Muscle layer of duodenum (tissue), 2 donors: ENCODE results near the gene RAB6A.
A peak's percentile ranks its signal among the peaks of the same experiment; 100 is the strongest.
"Not testable (repeated sequence)": the region's sequence is repeated elsewhere in the genome, so short reads cannot be mapped to it uniquely, and the experiment has no call there.

Experiments used
- H3K27ac ChIP-seq: one replicate; pipeline ENCODE4 v1.7.0; 2013; ENCODE audit warnings: mild to moderate bottlenecking, low read length
- H3K27me3 ChIP-seq: one replicate; pipeline ENCODE4 v1.7.0; 2013; ENCODE audit warnings: low read depth, mild to moderate bottlenecking, control low read depth, low read length
- H3K36me3 ChIP-seq, 2 donors: one replicate each; pipeline ENCODE4 v1.7.0; 2013; ENCODE audit warnings: low read length in 2 of 2, control low read depth in 1 of 2, mild to moderate bottlenecking in 1 of 2; ENCODE audit not compliant: insufficient read depth in 2 of 2, control insufficient read depth in 1 of 2
- H3K4me1 ChIP-seq, 2 donors: one replicate each; pipeline ENCODE4 v1.7.0; 2013; ENCODE audit warnings: low read length in 2 of 2, mild to moderate bottlenecking in 2 of 2, control low read depth in 1 of 2, moderate library complexity in 1 of 2; ENCODE audit not compliant: insufficient read depth in 2 of 2, control insufficient read depth in 1 of 2
- H3K4me3 ChIP-seq, 2 donors: one replicate each; pipeline ENCODE4 v1.7.0; 2013; ENCODE audit warnings: low read length in 2 of 2, low read depth in 1 of 2, mild to moderate bottlenecking in 1 of 2
- H3K9me3 ChIP-seq, 2 donors: one replicate each; pipeline ENCODE4 v1.7.0; 2013; ENCODE audit warnings: low read length in 2 of 2, control low read depth in 1 of 2, mild to moderate bottlenecking in 1 of 2; ENCODE audit not compliant: control insufficient read depth in 1 of 2
- donor health status: healthy.

Gene RAB6A

DNA sequence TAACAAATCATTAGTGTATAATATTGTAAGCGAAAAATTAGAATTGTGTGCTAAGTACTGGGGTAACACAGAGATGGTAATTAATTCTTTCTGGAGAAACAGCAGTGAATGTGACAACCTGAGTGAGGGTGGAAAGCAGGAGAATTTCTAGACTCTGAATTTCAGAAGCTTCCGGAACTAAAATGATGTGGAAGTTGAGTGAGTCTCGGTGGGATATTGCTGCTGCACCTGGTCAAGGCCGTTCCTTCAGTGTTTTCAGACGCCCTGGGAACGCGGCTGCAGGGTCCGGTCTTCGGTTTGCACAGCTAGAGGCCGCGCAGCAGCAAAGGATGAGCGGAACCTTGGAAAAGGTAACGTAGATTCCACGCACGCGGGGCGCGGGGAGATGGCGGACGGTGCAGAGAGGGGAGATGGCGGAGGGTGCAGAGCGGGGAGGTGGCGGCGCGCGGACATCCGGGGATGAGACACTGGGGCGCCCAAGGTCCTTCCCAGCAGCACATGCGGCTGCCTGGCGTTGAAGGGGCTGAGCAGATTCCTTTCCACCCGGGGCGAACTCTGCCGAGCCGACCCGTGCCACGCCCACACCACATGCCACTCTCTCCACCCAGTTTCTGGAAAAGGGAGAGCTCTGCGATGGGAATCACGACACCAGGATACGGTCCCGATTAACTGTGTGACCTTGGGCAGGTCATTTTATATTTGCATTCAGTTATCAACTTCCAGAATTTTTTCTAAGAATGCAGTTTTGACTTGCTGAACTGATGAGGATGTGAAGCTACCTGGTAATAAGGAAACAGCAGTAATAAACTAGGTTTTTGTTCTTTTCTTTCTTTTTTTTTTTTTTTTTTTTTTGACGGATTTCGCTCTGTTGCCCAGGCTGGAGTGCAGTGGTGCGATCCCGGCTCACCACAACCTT lies 27.0 kb upstream of the RAB6A start, which contains the start of gene MRPL48:
MRPL48 (plus strand) TSS at position 232 of the 916 bp plus-strand sequence; CDS start at position 330, 98 bp downstream.
- H3K27me3 ChIP-seq: no peaks in the 10 kb centered on the region
- H3K27ac ChIP-seq: peak within 1 kb of the TSS; percentile 89
- no peaks in the 10 kb centered on the region for H3K9me3 ChIP-seq
- no peaks in the 10 kb centered on the region for H3K36me3 ChIP-seq
- H3K4me1 ChIP-seq: peaks cover 6 to 12% of the 10 kb centered on the region in 2 donors
- peak within 1 kb of the TSS; percentile 81 to 87 for H3K4me3 ChIP-seq

DNA sequence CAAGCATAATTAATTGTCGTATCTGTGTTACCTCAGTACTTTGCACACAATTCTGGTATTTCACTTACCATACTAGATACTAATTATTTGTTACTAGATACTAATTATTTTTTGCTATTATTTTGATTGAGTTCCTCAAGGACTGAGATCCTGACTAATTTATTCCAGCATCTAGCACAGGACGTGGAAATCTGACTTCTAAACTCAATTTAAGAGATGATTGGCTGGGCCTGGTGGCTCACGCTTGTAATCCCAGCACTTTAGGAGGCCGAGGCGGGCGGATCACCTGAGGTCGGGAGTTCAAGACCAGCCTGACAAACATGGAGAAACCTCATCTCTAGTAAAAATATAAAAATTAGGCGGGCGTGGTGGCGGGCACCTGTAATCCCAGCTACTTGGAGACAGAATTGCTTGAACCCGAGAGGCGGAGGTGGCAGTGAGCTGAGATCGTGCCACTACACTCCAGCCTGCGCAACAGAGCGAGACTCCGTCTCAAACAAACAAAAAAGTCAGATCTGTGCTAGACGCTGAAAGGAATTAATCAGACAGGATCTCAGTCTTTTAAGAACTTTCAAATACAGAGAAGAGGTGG lies 26.3 kb upstream of the RAB6A start:
- H3K27me3 ChIP-seq: no peaks in the 10 kb centered on the region
- H3K4me1 ChIP-seq: peaks cover 6 to 12% of the 10 kb centered on the region in 2 donors
- H3K27ac ChIP-seq: peak overlapping the region; percentile 87
- peak overlapping the region; percentile 81 to 87 for H3K4me3 ChIP-seq
- no peaks in the 10 kb centered on the region for H3K36me3 ChIP-seq
- H3K9me3 ChIP-seq: no peaks in the 10 kb centered on the region

DNA sequence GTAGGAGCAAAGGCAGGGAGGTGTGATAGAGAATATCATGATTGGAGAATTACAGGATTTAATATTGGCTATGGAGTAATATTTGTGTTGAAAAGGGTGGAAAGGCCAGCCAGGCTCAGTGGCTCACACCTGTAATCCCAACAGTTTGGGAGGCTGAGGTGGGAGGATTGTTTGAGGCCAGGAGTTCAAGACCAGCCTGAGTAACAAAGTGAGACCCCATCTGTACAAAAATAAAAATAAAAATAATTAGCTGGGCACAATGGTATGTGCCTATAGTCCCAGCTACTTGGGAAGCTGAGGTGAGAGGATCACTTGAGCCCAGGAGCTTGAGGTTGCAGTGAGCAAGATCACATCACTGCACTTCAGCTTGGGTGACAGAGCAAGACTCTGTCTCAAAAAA lies 24.6 kb upstream of the RAB6A start:
- peaks cover 6 to 12% of the 10 kb centered on the region in 2 donors for H3K4me1 ChIP-seq
- H3K9me3 ChIP-seq, H3K36me3 ChIP-seq, H3K27ac ChIP-seq, H3K4me3 ChIP-seq, H3K27me3 ChIP-seq: not testable (repeated sequence)

- Histone ChIP-seq H3K27ac (no peak overlapping the region), H3K9me3 (no peaks in the 10 kb centered on the region), H3K36me3 (no peaks in the 10 kb centered on the region), H3K4me3 (no peak overlapping the region), H3K27me3 (no peaks in the 10 kb centered on the region), H3K4me1 (peaks cover 6 to 16% of the 10 kb centered on the region in 2 donors)
Observed at GRCh38 chr11:73784734-73785133, 23.9 kb upstream of the RAB6A start.

GRCh38 chr11:73784080-73784634 lies 23.3 kb upstream of the RAB6A start:
- no peaks in the 10 kb centered on the region for H3K36me3 ChIP-seq
- peaks cover 6 to 14% of the 10 kb centered on the region in 2 donors for H3K4me1 ChIP-seq
- no peaks in the 10 kb centered on the region for H3K9me3 ChIP-seq
- no peak overlapping the region for H3K27ac ChIP-seq
- H3K27me3 ChIP-seq: no peaks in the 10 kb centered on the region
- no peak overlapping the region for H3K4me3 ChIP-seq

DNA sequence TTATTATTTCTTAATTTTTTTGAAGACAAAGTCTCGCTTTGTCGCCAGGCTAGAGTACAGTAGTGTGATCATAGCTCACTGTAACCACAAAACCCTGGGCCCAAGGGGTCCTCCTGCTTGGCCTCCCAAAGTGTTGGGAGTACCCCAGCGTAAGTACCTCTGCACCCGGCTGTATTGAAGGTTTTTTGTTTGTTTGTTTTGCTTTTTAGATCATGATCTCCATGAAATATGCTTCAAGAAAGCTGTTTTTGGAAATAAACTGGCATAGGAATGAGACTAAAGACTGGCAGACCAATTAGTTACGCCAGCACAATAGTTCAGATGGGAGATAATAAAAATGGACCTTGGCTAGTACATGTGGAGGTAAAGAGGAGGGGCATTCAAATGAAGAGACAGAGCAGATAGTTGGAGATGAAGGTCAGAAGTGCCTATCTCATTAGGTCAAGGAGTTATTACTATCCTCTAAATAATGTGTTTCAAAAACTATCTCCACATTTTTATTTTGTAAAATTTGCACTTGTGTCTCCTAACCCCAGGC lies 22.7 kb upstream of the RAB6A start:
- H3K27ac ChIP-seq: no peak overlapping the region
- no peaks in the 10 kb centered on the region for H3K36me3 ChIP-seq
- peaks cover under 1 to 8% of the 10 kb centered on the region in 2 donors for H3K4me1 ChIP-seq
- H3K9me3 ChIP-seq: no peaks in the 10 kb centered on the region
- H3K4me3 ChIP-seq: no peak overlapping the region
- H3K27me3 ChIP-seq: no peaks in the 10 kb centered on the region

- Histone ChIP-seq H3K27me3 (no peaks in the 10 kb centered on the region), H3K9me3 (no peaks in the 10 kb centered on the region), H3K4me3 (no peak overlapping the region), H3K27ac (no peak overlapping the region), H3K4me1 (peaks cover 0 to 4% of the 10 kb centered on the region in 2 donors), H3K36me3 (no peaks in the 10 kb centered on the region)
Observed at GRCh38 chr11:73781303-73781702, 20.4 kb upstream of the RAB6A start.

DNA sequence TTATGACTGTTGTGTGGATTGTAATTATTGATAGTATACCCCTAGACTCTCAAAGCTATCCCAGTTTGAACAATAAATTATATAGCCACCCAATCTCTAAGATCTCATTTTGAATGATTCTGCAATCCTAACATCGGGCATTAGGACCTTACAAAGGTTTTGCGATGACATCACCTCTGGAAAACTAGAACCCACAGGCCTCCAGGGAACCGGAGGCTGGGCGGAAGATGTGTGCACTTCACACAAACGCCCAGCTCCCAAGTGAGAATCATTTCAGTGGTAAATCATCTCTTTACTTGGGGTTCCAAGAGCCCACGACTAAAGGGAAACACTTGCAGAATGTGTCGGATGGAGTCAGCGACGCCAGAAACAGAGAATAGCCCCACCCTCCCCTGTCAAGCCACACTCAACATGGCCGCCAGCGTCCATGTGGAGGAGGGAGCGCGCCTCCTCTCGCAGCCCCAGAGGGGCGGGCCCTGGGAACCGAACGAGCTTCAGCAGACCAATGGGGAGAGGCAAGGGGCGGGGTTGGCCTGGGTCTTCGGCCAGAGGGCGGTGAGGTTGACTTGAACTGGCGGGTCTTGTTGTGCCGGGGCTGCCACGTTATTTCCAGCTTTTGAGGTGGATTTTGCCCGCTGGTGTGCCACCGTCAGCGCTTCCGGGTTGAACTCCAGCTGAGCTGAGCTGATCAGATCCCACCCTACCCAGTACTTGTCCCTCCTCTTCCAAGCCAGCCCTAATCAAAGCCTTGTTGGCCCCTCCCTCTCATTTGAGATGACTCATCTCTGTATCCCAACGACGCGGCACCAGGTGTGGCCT lies 18.4 kb upstream of the RAB6A start:
- peaks cover 0 to 4% of the 10 kb centered on the region in 2 donors for H3K4me1 ChIP-seq
- no peaks in the 10 kb centered on the region for H3K9me3 ChIP-seq
- peak overlapping the region; percentile 95 for H3K27ac ChIP-seq
- peak overlapping the region; percentile 64 to 80 for H3K4me3 ChIP-seq
- no peaks in the 10 kb centered on the region for H3K27me3 ChIP-seq
- no peaks in the 10 kb centered on the region for H3K36me3 ChIP-seq

- H3K9me3 ChIP-seq, H3K27ac ChIP-seq, H3K27me3 ChIP-seq, H3K4me3 ChIP-seq, H3K4me1 ChIP-seq, H3K36me3 ChIP-seq: not testable (repeated sequence)
Observed at GRCh38 chr11:73770811-73771210, 9.9 kb upstream of the RAB6A start.

DNA sequence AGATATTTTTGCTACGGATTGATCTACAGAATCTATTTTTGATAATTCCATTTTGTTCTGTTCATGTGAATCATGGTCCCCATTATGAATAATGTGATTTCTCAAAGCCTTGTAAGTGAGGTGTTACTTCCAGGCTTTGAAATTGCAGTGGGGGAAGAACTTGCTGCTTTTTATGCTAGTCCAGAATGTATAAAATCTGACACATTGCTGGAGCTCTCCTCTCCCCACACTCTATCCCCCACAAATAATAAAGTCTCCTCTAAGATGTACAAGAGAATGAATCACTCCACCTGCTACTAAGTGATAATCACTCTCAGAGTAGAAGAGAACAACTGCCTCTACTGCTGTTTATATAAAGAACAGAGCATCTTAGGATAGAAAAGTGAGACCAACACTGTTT lies 5.9 kb upstream of the RAB6A start:
- Histone ChIP-seq H3K9me3 (no peaks in the 10 kb centered on the region), H3K27ac (no peak overlapping the region)

More for the DNA sequence above, 5.9 kb upstream of the RAB6A start:
- no peaks in the 10 kb centered on the region for H3K27me3 ChIP-seq
- no peak overlapping the region for H3K4me3 ChIP-seq
- no peaks in the 10 kb centered on the region for H3K36me3 ChIP-seq
- no peaks in the 10 kb centered on the region for H3K4me1 ChIP-seq
